SK-N-MC (cell line): ENCODE measurements around the gene PLAA.

Source experiments
- EZH2 ChIP-seq: fragments of 200-600 bp; sonication (generic); IDR thresholded peaks from one replicate; pipeline ENCODE4 v1.6.1; 2017; ENCODE audit warnings: antibody characterized with exemption
- FOXP2 ChIP-seq: optimal IDR thresholded peaks from 2 replicates; pipeline ENCODE3; 2011; ENCODE audit warnings: mild to moderate bottlenecking, moderate library complexity; ENCODE audit not compliant: insufficient read depth; ENCODE audit errors: extremely low read length, control extremely low read depth
- POLR2AphosphoS5 ChIP-seq: IDR thresholded peaks from 2 replicates; pipeline ENCODE4 v1.6.1; 2012; ENCODE audit warnings: mild to moderate bottlenecking, low read depth, low read length, borderline replicate concordance

- TF ChIP-seq POLR2AphosphoS5, result no peak
- no peak for TF ChIP-seq EZH2
- no peak for TF ChIP-seq FOXP2
These were observed 8.3 kb upstream of the PLAA start for GRCh38 chr9:26955222-26955903.
